PC-3 (cell line): ENCODE results near the gene CAPG.

Source experiments
- CTCF ChIP-seq: fragments of 300-600 bp; sonication (generic); conservative IDR thresholded peaks from 2 replicates; pipeline ENCODE4 v1.5.1; 2017; ENCODE audit warnings: antibody characterized with exemption, low read depth, mild to moderate bottlenecking, low read length
- EZH2 ChIP-seq: fragments of 300-600 bp; sonication (generic); IDR thresholded peaks from one replicate; pipeline ENCODE4 v1.6.1; 2017; ENCODE audit warnings: antibody characterized with exemption, mild to moderate bottlenecking, low read length; ENCODE audit not compliant: unreplicated experiment

DNA sequence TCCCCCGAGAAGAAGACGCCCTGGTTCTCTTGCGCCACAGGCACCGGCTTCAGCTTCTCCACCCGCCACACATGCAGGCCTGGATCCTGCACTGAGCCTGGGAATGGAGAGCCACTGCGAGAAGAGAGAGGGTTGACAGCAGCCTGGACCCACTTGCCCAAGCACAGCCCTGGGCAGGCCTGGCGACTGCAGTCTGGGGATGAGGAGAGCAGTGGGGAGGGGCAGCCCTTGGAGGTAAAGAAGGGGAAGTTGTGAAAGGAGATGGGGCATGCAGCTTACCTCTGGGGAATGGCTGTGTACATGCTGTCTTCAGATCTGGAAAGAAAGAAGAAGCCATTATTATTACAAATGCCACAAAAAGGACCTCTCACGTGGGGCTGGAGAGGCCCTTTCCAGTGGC lies 8.3 kb downstream of the CAPG start:
- no peak for TF ChIP-seq CTCF
- TF ChIP-seq EZH2 = no peak
